ENCODE data around the gene TRPM3. TPM values are rescaled to one million over a fixed set of nuclear protein-coding genes. Genes with fewer than 3 reads are reported as not detected.

Gene TRPM3
- polyA plus RNA-seq, 3 donors = not detected

DNA sequence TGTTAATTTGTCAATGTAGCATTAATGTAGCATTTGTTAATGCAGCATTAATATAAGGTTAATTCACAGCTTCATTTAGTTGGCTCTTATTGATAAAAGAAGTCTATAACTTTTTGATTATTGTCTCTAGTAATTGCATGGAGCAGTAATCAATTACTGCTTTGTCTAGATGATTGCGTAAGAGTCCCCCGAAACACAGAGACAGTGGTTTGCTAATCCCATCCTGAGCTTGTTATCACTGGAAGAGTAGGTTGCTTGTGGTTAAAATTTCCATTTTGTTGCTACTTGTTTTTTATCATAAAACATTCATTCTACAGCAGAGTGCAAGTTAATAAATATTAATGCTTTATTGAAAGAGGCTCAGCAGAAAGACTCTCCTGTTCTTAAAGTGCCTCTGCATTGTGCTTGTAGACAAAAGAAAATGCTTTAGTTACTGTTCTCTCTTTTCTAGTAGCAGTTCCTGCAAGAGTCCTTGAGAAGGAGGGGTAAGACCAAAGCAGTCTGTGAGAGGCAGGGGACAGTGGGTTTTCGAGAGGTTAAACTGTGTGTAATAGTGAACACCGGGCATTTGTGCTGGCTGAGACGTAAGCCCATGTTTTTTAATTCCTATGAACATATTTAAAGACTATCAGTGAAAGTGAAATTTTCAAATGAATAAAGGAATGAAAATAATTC is 291.7 kb downstream of the TRPM3 start:
- TF ChIP-seq, protein P1, sequence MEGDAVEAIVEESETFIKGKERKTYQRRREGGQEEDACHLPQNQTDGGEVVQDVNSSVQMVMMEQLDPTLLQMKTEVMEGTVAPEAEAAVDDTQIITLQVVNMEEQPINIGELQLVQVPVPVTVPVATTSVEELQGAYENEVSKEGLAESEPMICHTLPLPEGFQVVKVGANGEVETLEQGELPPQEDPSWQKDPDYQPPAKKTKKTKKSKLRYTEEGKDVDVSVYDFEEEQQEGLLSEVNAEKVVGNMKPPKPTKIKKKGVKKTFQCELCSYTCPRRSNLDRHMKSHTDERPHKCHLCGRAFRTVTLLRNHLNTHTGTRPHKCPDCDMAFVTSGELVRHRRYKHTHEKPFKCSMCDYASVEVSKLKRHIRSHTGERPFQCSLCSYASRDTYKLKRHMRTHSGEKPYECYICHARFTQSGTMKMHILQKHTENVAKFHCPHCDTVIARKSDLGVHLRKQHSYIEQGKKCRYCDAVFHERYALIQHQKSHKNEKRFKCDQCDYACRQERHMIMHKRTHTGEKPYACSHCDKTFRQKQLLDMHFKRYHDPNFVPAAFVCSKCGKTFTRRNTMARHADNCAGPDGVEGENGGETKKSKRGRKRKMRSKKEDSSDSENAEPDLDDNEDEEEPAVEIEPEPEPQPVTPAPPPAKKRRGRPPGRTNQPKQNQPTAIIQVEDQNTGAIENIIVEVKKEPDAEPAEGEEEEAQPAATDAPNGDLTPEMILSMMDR (IDR thresholded peaks at IDR 0.05) = no peak
- no peaks in the 10 kb centered on the region for H3K27me3 ChIP-seq (ENCODE audit: control insufficient read depth in 2 of 2, insufficient read depth in 2 of 2, low read length in 2 of 2)
- intact Hi-C loops (cut with micrococcal nuclease) = no loop called here
- no peak overlapping the region for H3K4me2 ChIP-seq (replicated peaks; ENCODE audit: extremely low read depth, low read length, poor library complexity, severe bottlenecking)
- H4K20me1 ChIP-seq (ENCODE audit: insufficient read depth, low read length) = no peaks in the 10 kb centered on the region
- Mint-ChIP-seq H3K4me3 (no peak overlapping the region), H3K27ac (no peak overlapping the region), H3K4me1 (no peaks in the 10 kb centered on the region), H3K9me3 (peaks cover 0 to 3% (median 0%) of the 10 kb centered on the region in 7 donors), H3K27me3 (ENCODE audit: low read depth in 3 of 3) (no peaks in the 10 kb centered on the region), H3K36me3 (no peaks in the 10 kb centered on the region)
- no peak overlapping the region for H3K27ac ChIP-seq (ENCODE audit: low read depth in 1 of 2, low read length in 2 of 2)
- H3K79me2 ChIP-seq (ENCODE audit: insufficient read depth, low read length) = no peaks in the 10 kb centered on the region
- H2AFZ ChIP-seq (ENCODE audit: insufficient read depth, low read depth, low read length, poor library complexity, severe bottlenecking) = no peak overlapping the region
- H3K4me1 ChIP-seq (ENCODE audit: control insufficient read depth in 1 of 2, insufficient read depth in 2 of 2, low read length in 2 of 2) = no peaks in the 10 kb centered on the region
- no CpG with 5 or more reads among the region's 5 CpGs for WGBS (ENCODE audit: insufficient coverage)
- DNase-seq = no peak
- no peaks in the 10 kb centered on the region for H3K9me3 ChIP-seq (replicated peaks in 1 of 2; ENCODE audit: control insufficient read depth in 1 of 2, insufficient read depth in 1 of 2, low read length in 2 of 2)
- no peak overlapping the region for H3K4me3 ChIP-seq (replicated peaks in 1 of 3; ENCODE audit: low read depth in 2 of 3, low read length in 3 of 3)
- H3K9ac ChIP-seq (ENCODE audit: insufficient read depth, low read length, poor library complexity, severe bottlenecking) = no peak overlapping the region
- H3K36me3 ChIP-seq (replicated peaks in 1 of 2; ENCODE audit: control insufficient read depth in 1 of 2, insufficient read depth in 2 of 2, low read length in 2 of 2) = no peaks in the 10 kb centered on the region

DNA sequence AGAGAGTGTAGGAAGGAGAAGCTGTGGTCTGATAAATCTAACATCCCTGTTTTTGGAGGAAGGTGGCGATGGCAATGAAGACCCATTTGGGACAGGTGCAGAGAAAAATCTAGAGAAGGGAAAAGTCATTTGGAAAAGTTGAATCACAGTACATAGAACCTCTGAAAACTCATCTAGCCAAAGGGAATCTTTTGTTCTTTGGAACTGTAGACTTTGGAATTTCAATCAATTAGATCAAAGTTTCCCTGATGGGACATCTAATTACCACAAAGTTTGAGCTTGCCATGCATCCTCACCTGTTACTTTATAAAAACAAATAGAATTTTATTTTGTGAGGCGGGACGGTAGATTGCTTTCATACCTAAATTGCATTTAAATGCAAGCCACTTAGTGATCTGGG is 294.9 kb downstream of the TRPM3 start:
- TF ChIP-seq, protein P1 (IDR thresholded peaks at IDR 0.05) = no peak
- intact Hi-C loops (cut with micrococcal nuclease) = no loop called here
- no peak overlapping the region for H3K27ac ChIP-seq (ENCODE audit: low read depth in 1 of 2, low read length in 2 of 2)
- H2AFZ ChIP-seq (ENCODE audit: insufficient read depth, low read depth, low read length, poor library complexity, severe bottlenecking) = no peak overlapping the region
- H3K79me2 ChIP-seq (ENCODE audit: insufficient read depth, low read length) = no peaks in the 10 kb centered on the region
- WGBS (ENCODE audit: insufficient coverage) = 89% methylated on average over 1 of the region's 3 CpGs
- H3K4me3 ChIP-seq (replicated peaks in 1 of 3; ENCODE audit: low read depth in 2 of 3, low read length in 3 of 3) = no peak overlapping the region
- Mint-ChIP-seq H3K9me3 (peaks cover 0 to 3% (median 0%) of the 10 kb centered on the region in 7 donors), H3K36me3 (no peaks in the 10 kb centered on the region), H3K4me3 (no peak overlapping the region), H3K27me3 (ENCODE audit: low read depth in 3 of 3) (peaks cover 0 to 3% (median 1%) of the 10 kb centered on the region in 3 donors), H3K4me1 (no peaks in the 10 kb centered on the region), H3K27ac (no peak overlapping the region)
- no peaks in the 10 kb centered on the region for H3K27me3 ChIP-seq (ENCODE audit: control insufficient read depth in 2 of 2, insufficient read depth in 2 of 2, low read length in 2 of 2)
- H3K4me1 ChIP-seq (ENCODE audit: control insufficient read depth in 1 of 2, insufficient read depth in 2 of 2, low read length in 2 of 2) = no peaks in the 10 kb centered on the region
- H3K9ac ChIP-seq (ENCODE audit: insufficient read depth, low read length, poor library complexity, severe bottlenecking) = no peak overlapping the region
- DNase-seq = no peak
- H4K20me1 ChIP-seq (ENCODE audit: insufficient read depth, low read length) = no peaks in the 10 kb centered on the region
- no peak overlapping the region for H3K4me2 ChIP-seq (replicated peaks; ENCODE audit: extremely low read depth, low read length, poor library complexity, severe bottlenecking)
- no peaks in the 10 kb centered on the region for H3K9me3 ChIP-seq (replicated peaks in 1 of 2; ENCODE audit: control insufficient read depth in 1 of 2, insufficient read depth in 1 of 2, low read length in 2 of 2)
- no peaks in the 10 kb centered on the region for H3K36me3 ChIP-seq (replicated peaks in 1 of 2; ENCODE audit: control insufficient read depth in 1 of 2, insufficient read depth in 2 of 2, low read length in 2 of 2)

Measured in CD14-positive monocyte (primary cell).